BE2C (cell line): ENCODE data around the gene ABCC8.
A peak's percentile ranks its signal among the peaks of the same experiment; 100 is the strongest.

Source experiments
- DNase-seq: peaks from one replicate; pipeline ENCODE4 v3.0.0-alpha.2; 2020
- H3K27me3 ChIP-seq: fragments of 250-450 bp; sonication (Bioruptor Pico); 2 replicates; pipeline ENCODE4 v1.5.1; 2020; ENCODE audit warnings: mild to moderate bottlenecking
- H3K36me3 ChIP-seq: fragments of 250-450 bp; sonication (Bioruptor Pico); 2 replicates; pipeline ENCODE4 v1.5.1; 2020; ENCODE audit warnings: mild to moderate bottlenecking
- H3K4me1 ChIP-seq: fragments of 250-450 bp; sonication (Bioruptor Pico); 2 replicates; pipeline ENCODE4 v1.5.1; 2020
- H3K4me3 ChIP-seq: 2 replicates; pipeline ENCODE4 v1.5.1; 2011; ENCODE audit warnings: low read depth, low read length
- H3K9me3 ChIP-seq: fragments of 250-450 bp; sonication (Bioruptor Pico); 2 replicates; pipeline ENCODE4 v1.5.1; 2020
- TF ChIP-seq, protein P1 (sequence below): IDR thresholded peaks from 2 replicates; pipeline ENCODE4 v1.5.1; 2012; ENCODE audit warnings: mild to moderate bottlenecking, low read depth, low read length

The ABCC8 gene

GRCh38 chr11:17387254-17387653 lies 89.4 kb downstream of the ABCC8 start:
- Histone ChIP-seq H3K4me1 (no peaks in the 10 kb centered on the region), H3K27me3 (no peaks in the 10 kb centered on the region), H3K4me3 (no peak overlapping the region), H3K36me3 (no peaks in the 10 kb centered on the region), H3K9me3 (no peaks in the 10 kb centered on the region)
- TF ChIP-seq, protein P1, sequence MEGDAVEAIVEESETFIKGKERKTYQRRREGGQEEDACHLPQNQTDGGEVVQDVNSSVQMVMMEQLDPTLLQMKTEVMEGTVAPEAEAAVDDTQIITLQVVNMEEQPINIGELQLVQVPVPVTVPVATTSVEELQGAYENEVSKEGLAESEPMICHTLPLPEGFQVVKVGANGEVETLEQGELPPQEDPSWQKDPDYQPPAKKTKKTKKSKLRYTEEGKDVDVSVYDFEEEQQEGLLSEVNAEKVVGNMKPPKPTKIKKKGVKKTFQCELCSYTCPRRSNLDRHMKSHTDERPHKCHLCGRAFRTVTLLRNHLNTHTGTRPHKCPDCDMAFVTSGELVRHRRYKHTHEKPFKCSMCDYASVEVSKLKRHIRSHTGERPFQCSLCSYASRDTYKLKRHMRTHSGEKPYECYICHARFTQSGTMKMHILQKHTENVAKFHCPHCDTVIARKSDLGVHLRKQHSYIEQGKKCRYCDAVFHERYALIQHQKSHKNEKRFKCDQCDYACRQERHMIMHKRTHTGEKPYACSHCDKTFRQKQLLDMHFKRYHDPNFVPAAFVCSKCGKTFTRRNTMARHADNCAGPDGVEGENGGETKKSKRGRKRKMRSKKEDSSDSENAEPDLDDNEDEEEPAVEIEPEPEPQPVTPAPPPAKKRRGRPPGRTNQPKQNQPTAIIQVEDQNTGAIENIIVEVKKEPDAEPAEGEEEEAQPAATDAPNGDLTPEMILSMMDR, result no peak
- DNase-seq, result no peak

GRCh38 chr11:17386331-17387084 lies 90.1 kb downstream of the ABCC8 start:
- Histone ChIP-seq H3K9me3 (no peaks in the 10 kb centered on the region), H3K4me3 (no peak overlapping the region), H3K27me3 (no peaks in the 10 kb centered on the region), H3K4me1 (no peaks in the 10 kb centered on the region), H3K36me3 (no peaks in the 10 kb centered on the region)
- DNase-seq, result peak; percentile 54
- TF ChIP-seq, protein P1, result peak; percentile 53

DNA sequence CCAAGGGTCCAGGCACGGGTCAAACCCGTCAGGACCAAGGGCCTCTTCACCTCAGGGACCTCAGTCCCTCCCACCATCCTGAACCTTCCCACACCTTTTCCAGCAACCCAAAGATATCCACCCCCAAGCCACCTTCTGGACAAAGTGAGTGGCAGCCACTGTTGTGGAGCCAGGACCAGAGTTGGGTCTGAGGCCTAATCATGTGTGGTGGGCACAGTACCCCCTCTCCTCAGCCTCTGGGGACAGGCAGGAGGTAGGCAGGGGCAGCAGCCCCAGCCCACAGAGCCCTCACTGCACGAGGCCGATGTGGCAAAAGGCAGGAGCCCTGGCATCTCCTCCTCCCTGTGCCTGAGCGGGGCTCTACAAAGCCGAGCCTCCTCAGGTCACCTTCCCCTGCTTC lies 90.7 kb downstream of the ABCC8 start:
- Histone ChIP-seq H3K9me3 (no peaks in the 10 kb centered on the region), H3K36me3 (no peaks in the 10 kb centered on the region), H3K4me1 (no peaks in the 10 kb centered on the region), H3K27me3 (no peaks in the 10 kb centered on the region), H3K4me3 (no peak overlapping the region)
- TF ChIP-seq, protein P1, result no peak
- no peak for DNase-seq

DNA sequence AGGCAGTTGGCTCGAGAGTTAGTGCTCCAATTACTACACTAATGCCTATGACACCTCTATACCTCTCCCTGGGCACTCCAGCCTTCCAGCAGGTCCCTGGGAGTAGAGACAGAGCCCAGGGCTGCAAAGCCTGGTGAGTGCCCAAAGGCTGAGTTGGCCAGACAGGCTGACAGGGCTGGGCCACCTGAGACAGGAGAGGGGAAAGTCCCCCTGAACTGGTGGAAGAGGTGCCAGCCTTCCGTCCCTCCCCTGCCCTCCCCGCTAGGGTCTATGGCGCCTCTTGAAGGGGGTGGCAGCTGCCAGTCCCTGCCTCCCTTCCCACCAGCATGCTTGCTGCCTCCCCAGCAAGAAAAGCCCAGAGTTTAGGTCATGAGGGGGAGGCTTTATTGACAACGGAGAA lies 91.2 kb downstream of the ABCC8 start:
- Histone ChIP-seq H3K4me3 (no peak overlapping the region), H3K36me3 (no peaks in the 10 kb centered on the region), H3K9me3 (no peaks in the 10 kb centered on the region), H3K4me1 (no peaks in the 10 kb centered on the region), H3K27me3 (no peaks in the 10 kb centered on the region)
- DNase-seq, result no peak
- TF ChIP-seq, protein P1, result no peak

- Histone ChIP-seq H3K36me3 (no peaks in the 10 kb centered on the region), H3K4me1 (no peaks in the 10 kb centered on the region), H3K9me3 (no peaks in the 10 kb centered on the region), H3K27me3 (no peaks in the 10 kb centered on the region), H3K4me3 (no peak overlapping the region)
- TF ChIP-seq, protein P1, result peak; percentile 76
- DNase-seq, result peak; percentile 75
Measured at GRCh38 chr11:17384002-17384511, 92.6 kb downstream of the ABCC8 start.

DNA sequence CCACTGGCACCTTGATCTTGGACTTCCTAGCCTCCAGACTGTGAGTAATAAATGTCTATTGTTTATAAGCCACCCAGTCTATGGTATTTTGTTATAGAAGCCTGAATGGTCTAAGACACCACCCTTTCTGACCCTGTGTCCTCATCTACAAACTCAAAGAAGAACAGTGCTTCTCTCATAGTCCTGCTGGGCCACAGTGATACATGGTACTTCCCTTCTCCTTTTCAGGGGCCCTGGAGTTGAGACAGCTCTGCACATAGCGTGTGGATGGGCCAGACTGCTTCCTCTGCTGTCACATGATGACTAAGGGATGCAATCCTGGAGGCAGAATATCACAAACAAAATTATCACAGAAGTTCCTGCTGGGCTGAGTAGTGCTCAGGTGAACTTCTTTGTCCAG lies 93.2 kb downstream of the ABCC8 start:
- Histone ChIP-seq H3K27me3 (no peaks in the 10 kb centered on the region), H3K4me1 (no peaks in the 10 kb centered on the region), H3K4me3 (no peak overlapping the region), H3K36me3 (no peaks in the 10 kb centered on the region), H3K9me3 (no peaks in the 10 kb centered on the region)
- no peak for DNase-seq
- TF ChIP-seq, protein P1, result no peak
